HG02610 (cell line): ENCODE measurements around the gene ZNF230.

Source experiments
- ATAC-seq: cut with Tn5 transposase; IDR thresholded peaks from one replicate; pipeline ENCODE4 v1.9.1; 2021; ENCODE audit warnings: mild to moderate bottlenecking, moderate library complexity; ENCODE audit not compliant: unreplicated experiment

Gene ZNF230

GRCh38 chr19:44002566-44003460 is at the start of gene ZNF230:
Gene ZNF230, plus strand, starts transcription at chr19:44002957. Its CDS starts 4,122 bp downstream, at chr19:44007079.
- peak; percentile 91 for ATAC-seq

DNA sequence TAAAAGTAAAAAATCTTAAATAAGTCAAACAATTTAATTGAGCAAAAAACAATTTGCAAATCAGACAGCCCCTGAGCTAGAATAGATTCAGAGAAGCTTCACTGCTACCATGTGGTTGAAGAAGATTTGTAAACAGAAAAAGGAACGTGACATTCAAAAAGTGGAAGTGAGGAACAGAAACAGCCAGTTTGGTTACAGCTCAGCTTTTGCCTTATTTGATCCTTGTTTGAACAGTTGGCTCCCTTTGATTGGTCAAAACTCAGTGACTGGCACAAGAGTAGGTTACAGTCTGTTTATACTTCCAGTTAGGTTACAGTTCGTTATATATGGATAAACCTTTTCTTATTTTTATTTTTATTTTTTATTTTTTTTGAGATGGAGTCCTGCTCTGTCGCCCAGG is 45.9 kb upstream of the ZNF230 start:
- no peak for ATAC-seq

- ATAC-seq: no peak
Observed at GRCh38 chr19:43957891-43958290, 44.9 kb upstream of the ZNF230 start.

GRCh38 chr19:43960411-43960810 is 42.3 kb upstream of the ZNF230 start:
- no peak for ATAC-seq

DNA sequence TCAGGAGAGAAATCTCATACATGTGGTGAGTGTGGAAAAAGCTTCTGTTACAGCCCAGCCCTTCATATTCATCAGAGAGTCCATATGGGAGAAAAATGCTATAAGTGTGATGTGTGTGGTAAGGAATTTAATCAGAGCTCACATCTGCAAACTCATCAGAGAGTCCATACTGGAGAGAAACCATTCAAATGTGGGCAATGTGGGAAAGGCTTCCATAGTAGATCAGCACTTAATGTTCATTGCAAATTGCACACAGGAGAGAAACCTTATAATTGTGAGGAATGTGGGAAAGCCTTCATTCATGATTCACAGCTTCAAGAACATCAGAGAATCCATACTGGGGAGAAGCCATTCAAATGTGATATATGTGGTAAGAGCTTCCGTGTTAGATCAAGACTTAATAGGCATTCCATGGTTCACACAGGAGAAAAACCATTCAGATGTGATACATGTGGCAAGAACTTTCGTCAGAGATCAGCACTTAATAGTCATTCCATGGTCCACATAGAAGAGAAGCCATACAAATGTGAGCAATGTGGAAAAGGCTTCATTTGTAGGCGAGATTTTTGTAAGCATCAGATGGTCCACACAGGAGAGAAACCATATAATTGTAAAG is 36.6 kb upstream of the ZNF230 start:
- no peak for ATAC-seq

- no peak for ATAC-seq
Observed at GRCh38 chr19:43976732-43977131, 26.0 kb upstream of the ZNF230 start.

DNA sequence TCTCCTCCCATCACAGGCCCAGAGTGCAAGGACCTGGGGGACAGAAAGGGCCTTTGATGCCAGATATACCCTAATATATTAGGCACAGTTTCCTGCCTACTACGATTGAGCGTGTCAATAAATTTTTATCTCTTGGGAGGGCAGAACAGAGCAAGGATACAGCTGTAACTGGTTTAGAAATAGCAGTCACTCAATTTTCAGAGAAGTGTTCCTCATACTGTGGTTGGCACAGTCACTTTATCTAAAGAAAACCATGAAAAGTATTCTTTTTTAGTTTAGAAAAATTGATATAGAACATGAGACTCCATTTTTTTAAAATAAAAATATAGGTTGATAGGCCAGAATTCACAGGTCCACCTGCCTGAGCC is 19.2 kb upstream of the ZNF230 start:
- ATAC-seq: no peak

DNA sequence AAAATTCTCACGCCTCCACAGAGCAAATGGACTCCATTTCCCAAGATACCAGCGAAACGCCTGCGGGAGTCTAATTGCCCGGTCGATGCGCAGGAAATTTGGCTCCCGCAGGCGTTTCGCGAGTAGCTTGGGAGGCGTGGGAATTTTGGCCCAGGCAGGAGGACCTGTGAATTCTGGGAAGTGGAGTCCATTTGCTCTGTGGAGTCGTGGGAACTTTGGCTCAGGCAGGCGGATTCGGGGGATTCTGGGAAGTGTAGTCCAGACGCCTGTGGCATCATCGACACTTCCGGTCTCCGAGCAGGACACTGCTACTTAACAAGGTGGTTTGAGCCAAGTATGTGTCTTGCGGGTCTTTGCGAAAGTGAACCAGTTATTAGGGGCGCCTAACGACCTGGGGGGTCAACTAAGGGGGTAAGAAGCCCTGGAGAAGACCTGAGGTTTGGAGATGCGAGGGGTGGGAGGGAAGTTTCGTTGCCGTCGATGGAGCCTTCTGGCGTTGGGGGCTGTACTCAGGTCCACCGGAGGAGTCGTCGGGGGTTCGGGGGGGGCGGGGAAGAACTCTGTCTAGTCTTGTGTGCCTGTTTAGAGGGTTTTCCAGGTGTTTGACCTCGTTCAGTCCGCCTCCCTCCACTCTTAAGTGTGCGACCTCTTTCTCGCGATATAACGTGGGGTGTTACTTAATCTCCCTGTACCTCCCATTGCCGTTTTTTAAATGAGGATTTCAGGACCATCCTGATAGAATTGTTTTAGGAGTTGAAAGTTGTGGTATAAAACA is 18.7 kb upstream of the ZNF230 start, which contains the start of gene ZNF155:
ZNF155 (plus strand) TSS at position 277 of the 775 bp plus-strand sequence. CDS start 4,356 bp downstream, outside the sequence.
- peak; percentile 75 for ATAC-seq

GRCh38 chr19:43984687-43985000 is 18.1 kb upstream of the ZNF230 start:
- peak; percentile 25 for ATAC-seq

DNA sequence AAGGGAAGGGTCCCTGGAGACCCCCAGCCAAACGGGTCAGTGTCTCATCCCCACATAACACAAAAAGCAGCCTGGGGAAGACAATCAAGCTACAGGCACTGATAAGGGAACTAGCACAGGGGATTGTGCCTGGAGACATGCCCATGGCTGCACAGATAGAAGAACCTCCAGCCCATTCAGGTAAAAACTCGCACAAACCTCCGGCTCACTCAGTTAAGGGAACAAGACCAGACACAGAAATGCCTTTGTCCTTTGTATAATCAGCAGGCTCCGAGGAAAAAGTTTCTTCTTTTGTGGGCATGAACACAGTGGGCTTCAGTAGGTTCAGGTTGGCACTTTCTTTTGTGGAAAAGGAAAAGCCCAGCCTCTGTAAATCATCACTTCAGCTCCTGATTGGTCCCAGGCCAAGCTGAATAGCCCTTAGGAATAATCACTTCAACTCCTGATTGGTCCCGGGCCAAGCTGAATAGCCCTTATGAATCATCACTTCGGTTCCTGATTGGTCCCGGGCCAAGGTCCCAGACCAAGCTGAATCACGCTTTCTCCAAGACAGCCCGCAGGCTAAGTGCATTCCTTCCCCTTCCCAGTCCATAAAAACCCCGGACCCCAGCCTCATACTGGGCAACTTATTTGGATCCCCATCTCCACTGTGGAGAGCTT is 5.0 kb upstream of the ZNF230 start:
- no peak for ATAC-seq

- ATAC-seq: no peak
Observed at GRCh38 chr19:44002212-44002565, 568 bp upstream of the ZNF230 start.

- ATAC-seq: peak; percentile 12
Observed at GRCh38 chr19:44003461-44004009, 778 bp downstream of the ZNF230 start.

DNA sequence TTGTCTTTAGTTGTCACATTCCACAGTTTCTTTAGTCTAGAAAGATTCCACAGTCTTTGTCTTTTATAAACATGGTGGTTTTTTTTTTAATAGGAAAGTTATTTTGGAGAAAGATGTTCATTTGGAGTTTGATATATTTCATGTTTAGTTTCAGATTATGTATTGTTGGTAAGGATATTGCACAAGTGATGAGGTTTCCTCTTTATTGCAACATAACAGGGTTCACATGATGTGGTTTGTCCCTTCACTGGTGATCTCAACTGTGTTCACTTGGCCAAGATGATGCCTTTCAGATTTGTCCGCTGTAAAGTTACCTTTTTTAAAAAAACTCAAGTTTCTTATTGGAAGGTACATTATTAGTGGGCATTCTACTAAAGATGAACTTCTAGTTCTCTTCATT is 3.2 kb downstream of the ZNF230 start:
- no peak for ATAC-seq

GRCh38 chr19:44007473-44007872 is 4.7 kb downstream of the ZNF230 start:
- ATAC-seq: no peak

DNA sequence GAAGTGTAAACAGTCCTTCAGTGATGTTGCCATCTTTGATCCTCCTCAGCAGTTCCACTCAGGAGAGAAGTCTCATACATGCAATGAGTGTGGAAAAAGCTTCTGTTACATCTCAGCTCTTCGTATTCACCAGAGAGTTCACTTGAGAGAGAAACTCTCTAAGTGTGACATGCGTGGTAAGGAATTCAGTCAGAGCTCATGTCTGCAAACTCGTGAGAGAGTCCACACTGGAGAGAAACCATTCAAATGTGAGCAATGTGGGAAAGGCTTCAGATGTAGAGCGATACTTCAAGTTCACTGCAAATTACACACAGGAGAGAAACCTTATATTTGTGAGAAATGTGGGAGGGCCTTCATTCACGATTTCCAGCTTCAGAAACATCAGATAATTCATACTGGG is 7.7 kb downstream of the ZNF230 start:
- ATAC-seq: no peak

GRCh38 chr19:44019498-44019897 is 16.7 kb downstream of the ZNF230 start:
- ATAC-seq: no peak

- no peak for ATAC-seq
Observed at GRCh38 chr19:44021221-44021620, 18.5 kb downstream of the ZNF230 start.

DNA sequence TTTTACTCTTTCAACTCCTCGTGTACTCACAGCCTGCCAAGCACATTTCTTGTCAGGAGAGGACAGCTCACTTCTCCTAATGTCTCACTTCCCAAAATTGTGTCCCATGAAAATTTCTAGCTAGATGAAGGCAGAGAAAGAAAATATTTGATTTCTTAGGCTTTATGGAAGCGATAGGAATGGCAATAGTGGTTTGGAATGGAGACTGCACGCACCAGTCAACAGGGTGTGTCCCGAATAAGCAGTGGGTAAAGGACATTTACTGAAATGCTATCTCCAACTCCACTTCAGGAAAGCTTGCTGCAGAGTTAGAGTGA is 22.1 kb downstream of the ZNF230 start:
- no peak for ATAC-seq

GRCh38 chr19:44025217-44025936 is 22.6 kb downstream of the ZNF230 start, which contains the start of gene ZNF222:
Gene ZNF222, plus strand, starts transcription at chr19:44025379. Its CDS starts 58 bp downstream, at chr19:44025437.
- ATAC-seq: peak; percentile 93

GRCh38 chr19:44026622-44027021 is 23.9 kb downstream of the ZNF230 start:
- no peak for ATAC-seq
